ENCODE measurements around the gene IMPA2.

The IMPA2 gene

DNA sequence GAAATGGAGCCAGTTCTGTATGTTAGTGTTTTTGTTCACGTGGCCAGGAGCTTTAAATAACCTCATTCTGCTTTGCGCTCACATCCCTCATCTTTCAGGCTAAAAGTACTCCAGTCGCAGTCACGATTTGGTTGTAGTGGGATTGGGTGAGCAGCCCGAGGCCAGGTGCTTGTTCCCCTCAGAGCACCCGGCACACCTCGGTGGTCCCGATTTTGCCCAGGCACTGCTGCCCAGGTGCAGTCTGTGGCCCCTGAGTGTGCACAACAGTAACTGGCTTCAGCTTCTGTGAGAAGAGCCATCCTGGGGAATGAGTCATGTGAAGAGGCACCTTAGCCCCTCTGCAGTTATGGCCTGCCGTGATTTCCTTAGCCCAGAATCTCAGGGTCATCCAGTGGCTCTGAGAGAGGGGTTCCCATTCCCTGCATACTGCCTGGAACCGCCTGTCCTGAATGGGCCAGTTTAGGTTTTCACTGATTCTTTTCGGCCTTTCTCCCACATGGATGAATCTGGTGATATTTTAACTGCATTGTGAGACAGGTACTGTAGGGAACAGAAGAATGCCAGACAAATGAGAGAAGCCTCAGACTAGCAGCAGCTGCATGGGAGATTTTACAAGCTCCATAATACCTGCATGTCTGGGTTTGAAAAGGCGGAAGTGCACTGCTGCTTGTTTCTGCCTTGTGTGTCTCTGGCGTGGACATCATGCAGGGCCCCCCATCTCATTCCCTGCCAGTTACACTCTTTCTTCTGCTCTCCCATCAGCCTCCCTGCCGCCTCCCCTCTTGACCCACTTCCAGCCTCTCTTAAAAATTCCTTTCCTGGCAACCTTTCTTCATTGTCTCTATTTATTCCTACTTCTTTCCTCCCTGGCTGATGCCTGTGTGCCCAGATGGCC, 33.5 kb downstream of the IMPA2 start:
- no peak for DNase-seq (ENCODE audit: extremely low read depth, low read depth)
- TF ChIP-seq, protein P1, sequence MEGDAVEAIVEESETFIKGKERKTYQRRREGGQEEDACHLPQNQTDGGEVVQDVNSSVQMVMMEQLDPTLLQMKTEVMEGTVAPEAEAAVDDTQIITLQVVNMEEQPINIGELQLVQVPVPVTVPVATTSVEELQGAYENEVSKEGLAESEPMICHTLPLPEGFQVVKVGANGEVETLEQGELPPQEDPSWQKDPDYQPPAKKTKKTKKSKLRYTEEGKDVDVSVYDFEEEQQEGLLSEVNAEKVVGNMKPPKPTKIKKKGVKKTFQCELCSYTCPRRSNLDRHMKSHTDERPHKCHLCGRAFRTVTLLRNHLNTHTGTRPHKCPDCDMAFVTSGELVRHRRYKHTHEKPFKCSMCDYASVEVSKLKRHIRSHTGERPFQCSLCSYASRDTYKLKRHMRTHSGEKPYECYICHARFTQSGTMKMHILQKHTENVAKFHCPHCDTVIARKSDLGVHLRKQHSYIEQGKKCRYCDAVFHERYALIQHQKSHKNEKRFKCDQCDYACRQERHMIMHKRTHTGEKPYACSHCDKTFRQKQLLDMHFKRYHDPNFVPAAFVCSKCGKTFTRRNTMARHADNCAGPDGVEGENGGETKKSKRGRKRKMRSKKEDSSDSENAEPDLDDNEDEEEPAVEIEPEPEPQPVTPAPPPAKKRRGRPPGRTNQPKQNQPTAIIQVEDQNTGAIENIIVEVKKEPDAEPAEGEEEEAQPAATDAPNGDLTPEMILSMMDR (IDR thresholded peaks at IDR 0.05; ENCODE audit: low read depth, low read length), result no peak

DNA sequence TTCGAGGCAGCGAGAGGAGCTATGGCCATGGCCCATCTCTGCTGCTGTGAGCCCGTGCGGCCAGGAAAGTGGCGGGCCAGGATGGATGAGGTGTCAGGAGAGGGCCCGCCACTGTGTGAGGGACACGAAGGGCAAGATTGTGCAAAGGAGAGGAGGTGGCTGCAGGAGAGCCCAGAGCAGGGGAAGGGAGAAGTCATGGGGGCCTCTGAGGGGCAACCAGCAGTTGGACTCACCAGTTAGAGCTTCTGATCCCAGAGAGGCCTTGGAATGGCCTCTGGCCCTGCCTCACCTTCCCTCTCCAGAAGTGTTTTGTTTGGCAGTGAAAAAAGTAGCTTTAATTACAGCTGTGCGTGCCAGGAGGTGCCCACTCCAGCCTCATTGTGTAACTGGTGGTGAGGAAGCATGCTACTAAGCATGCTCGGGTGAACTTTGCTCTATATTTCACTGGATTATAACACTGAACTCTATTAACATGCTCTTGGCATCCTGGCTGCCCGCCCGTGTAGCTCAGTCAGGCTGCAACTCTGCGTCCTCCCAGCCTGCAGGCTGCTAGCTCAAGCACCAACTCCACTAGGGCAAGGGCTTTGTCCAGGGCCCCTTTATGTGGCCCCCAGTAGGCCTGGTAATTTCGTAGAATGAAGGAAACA, 34.2 kb downstream of the IMPA2 start:
- DNase-seq (ENCODE audit: extremely low read depth, low read depth), result no peak
- TF ChIP-seq, protein P1 (IDR thresholded peaks at IDR 0.05; ENCODE audit: low read depth, low read length), result no peak

DNA sequence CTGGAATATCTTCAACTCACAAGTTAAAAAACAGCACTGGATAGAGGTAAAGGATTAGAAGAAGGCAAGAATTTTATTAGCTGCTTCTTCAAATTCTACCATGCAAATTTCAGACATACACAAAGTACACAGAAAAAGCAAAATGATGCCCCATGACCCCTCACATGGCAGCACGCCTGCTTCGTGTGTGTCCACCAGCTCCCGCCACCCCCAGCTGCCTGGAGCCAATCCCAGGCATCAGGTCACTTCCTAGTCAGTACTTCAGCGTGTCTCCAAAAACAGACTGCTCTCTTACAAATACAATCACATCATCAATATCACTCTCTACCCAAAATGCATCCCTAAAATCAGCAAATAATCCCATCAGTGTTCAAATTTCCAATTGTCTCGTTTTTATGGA, 35.8 kb downstream of the IMPA2 start:
- DNase-seq (ENCODE audit: extremely low read depth, low read depth), result no peak
- TF ChIP-seq, protein P1 (IDR thresholded peaks at IDR 0.05; ENCODE audit: low read depth, low read length), result no peak

DNA sequence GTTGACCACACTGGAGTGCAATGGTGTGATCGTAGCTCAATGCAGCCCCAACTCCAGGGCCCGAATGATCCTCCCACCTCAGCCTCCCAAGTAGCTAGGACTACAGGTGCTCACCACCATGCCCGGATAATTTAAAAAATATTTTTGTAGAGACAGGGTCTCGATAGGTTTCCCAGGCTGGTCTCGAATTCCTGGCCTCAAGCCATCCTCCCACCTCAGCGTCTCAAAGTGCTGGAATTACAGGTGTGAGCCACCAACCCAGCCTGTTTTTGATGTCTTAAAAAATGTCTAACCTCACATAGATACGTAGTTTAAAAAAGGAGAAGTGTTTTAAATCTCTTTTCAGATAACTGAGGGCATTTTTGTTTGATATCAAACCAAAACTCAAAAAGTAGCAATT, 37.6 kb downstream of the IMPA2 start:
- TF ChIP-seq, protein P1 (IDR thresholded peaks at IDR 0.05; ENCODE audit: low read depth, low read length), result no peak
- DNase-seq (ENCODE audit: extremely low read depth, low read depth), result no peak

DNA sequence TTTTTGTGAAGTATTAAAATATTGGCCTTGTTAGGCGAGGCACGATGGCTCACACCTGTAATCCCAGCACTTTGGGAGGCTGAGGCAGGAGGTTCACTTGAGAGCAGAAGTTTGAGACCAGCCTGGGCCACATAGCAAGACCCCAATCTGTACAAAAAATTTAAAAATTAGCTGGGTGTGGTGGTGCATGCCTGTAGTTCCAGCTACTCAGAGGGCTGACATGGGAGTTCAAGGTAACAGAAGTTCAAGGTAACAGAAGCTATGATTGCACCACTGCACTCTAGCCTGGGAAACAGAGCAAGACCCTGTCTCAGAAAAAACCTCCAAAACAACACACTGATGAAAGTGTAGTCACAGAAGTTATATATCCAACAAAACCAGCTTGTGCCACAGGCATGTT, 39.8 kb downstream of the IMPA2 start:
- no peak for DNase-seq (ENCODE audit: extremely low read depth, low read depth)
- TF ChIP-seq, protein P1 (IDR thresholded peaks at IDR 0.05; ENCODE audit: low read depth, low read length), result no peak

DNA sequence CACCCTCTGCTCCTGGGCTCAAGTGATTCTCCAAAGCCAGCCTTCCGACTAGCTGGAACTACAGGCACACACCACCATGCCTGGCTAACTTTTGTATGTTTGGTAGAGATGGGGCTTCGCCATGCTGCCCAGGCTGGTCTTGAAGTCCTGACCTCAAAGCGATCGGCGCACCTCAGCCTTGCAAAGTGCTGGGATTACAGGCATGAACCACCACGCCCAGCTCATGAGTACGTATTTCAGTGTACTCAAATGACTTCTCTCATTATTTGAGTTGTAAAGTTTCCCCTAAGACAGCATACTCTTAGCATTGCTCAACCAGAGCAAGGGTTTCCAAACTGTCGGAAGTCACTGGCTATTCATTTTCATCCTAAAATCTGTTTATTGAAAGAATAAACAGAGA, 40.3 kb downstream of the IMPA2 start:
- TF ChIP-seq, protein P1 (IDR thresholded peaks at IDR 0.05; ENCODE audit: low read depth, low read length), result no peak
- no peak for DNase-seq (ENCODE audit: extremely low read depth, low read depth)

DNA sequence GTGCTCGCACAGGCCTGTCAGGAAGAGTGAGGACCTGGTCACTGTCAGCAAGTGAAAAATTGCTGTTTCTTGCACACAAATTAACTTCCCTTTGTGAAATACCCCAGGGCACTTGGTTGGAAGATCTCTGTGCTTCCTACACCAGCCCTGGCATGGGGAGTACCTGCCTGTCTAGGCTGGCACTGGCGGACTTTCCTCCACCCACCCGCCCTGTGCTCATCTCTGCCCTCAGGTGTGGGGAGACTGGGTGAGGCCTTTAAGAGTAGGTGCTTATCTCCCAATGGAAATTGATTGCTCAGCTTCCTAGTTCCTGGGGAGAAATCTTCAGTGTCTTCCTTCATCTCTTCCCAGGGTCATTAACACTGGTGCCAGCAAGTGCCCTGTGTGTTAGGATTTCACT, 42.1 kb downstream of the IMPA2 start:
- TF ChIP-seq, protein P1 (IDR thresholded peaks at IDR 0.05; ENCODE audit: low read depth, low read length), result no peak
- no peak for DNase-seq (ENCODE audit: extremely low read depth, low read depth)
